WTC11 (cell line): ENCODE data around the gene TOGARAM2. TPM values are rescaled to one million over a fixed set of nuclear protein-coding genes. Genes with fewer than 3 reads are reported as not detected.

Experiments used
- ATAC-seq: fragments of 200-7000 bp; cut with Tn5 transposase; 2 replicates; pipeline ENCODE4 v1.10.0; 2021; ENCODE audit warnings: mild to moderate bottlenecking, moderate library complexity
- CTCF ChIA-PET: fragments of 300-600 bp; sonication (Branson Sonifier 250); formaldehyde crosslinking; loops from one replicate; lab custom pipeline; 2021; ENCODE audit warnings: antibody characterized with exemption; lab: Charles Lee
- POLR2A ChIA-PET: fragments of 350-600 bp; sonication (Branson Sonifier 250); formaldehyde crosslinking; loops from one replicate; lab custom pipeline; 2021; ENCODE audit warnings: antibody characterized with exemption; lab: Charles Lee
- DNase-seq: peaks from one replicate; pipeline ENCODE4 v3.0.0; 2021; ENCODE audit warnings: low spot score
- H3K27ac Mint-ChIP-seq: 2 replicates; pipeline ENCODE4 v1.8.0; 2021; ENCODE audit warnings: mixed read lengths
- H3K27me3 Mint-ChIP-seq: 2 replicates; pipeline ENCODE4 v1.8.0; 2021; ENCODE audit warnings: low read depth, mild to moderate bottlenecking, moderate library complexity, mixed read lengths
- H3K36me3 Mint-ChIP-seq: 2 replicates; pipeline ENCODE4 v1.8.0; 2021; ENCODE audit warnings: mixed read lengths
- H3K4me1 Mint-ChIP-seq: 2 replicates; pipeline ENCODE4 v1.8.0; 2022; ENCODE audit warnings: mixed read lengths
- H3K4me3 Mint-ChIP-seq: 2 replicates; pipeline ENCODE4 v1.8.0; 2021; ENCODE audit warnings: mild to moderate bottlenecking, moderate library complexity, mixed read lengths
- H3K9me3 Mint-ChIP-seq: 2 replicates; pipeline ENCODE4 v1.8.0; 2021; ENCODE audit warnings: mixed read lengths
- FOXP1 ChIP-seq: sonication (generic); formaldehyde crosslinking; IDR thresholded peaks from 2 replicates; pipeline ENCODE4 v1.8.0; 2022; ENCODE audit warnings: missing genetic modification reagents, mild to moderate bottlenecking, moderate library complexity, borderline replicate concordance
- MYBL2 ChIP-seq: sonication (generic); formaldehyde crosslinking; IDR thresholded peaks from 2 replicates; pipeline ENCODE4 v1.8.1; 2023; ENCODE audit warnings: mild to moderate bottlenecking, moderate library complexity, missing genetic modification reagents
- TEAD4 ChIP-seq: sonication (generic); formaldehyde crosslinking; IDR thresholded peaks from 2 replicates; pipeline ENCODE4 v1.8.0; 2022; ENCODE audit warnings: mild to moderate bottlenecking, missing genetic modification reagents
- ZNF232 ChIP-seq: sonication (generic); formaldehyde crosslinking; IDR thresholded peaks from 2 replicates; pipeline ENCODE4 v1.8.0; 2022; ENCODE audit warnings: mild to moderate bottlenecking, missing genetic modification reagents
- ZNF263 ChIP-seq: sonication (generic); formaldehyde crosslinking; IDR thresholded peaks from 2 replicates; pipeline ENCODE4 v1.8.1; 2022; ENCODE audit warnings: low read depth, mild to moderate bottlenecking, moderate library complexity, missing genetic modification reagents
- ZNF396 ChIP-seq: fragments of 250-450 bp; sonication (Bioruptor Pico); IDR thresholded peaks from 2 replicates; pipeline ENCODE4 v1.8.0; 2021; ENCODE audit warnings: mild to moderate bottlenecking, moderate library complexity, borderline replicate concordance
- total RNA-seq: library from RNA; stranded (reverse); gene quantifications from 3 replicates; pipeline ENCODE4 v1.2.3, GENCODE V29; 2021
- TF ChIP-seq, protein P1 (sequence below): sonication (generic); formaldehyde crosslinking; IDR thresholded peaks from 2 replicates; pipeline ENCODE4 v1.8.0; 2022; ENCODE audit warnings: mild to moderate bottlenecking, missing genetic modification reagents
- TF ChIP-seq, protein P2 (sequence below): sonication (generic); formaldehyde crosslinking; IDR thresholded peaks from 2 replicates; pipeline ENCODE4 v1.8.1; 2022; ENCODE audit warnings: mild to moderate bottlenecking, moderate library complexity, missing genetic modification reagents
- TF ChIP-seq, protein P3 (sequence below): sonication (generic); formaldehyde crosslinking; conservative IDR thresholded peaks from 2 replicates; pipeline ENCODE4 v1.8.1; 2022; ENCODE audit warnings: mild to moderate bottlenecking, missing genetic modification reagents
- TF ChIP-seq, protein P4 (sequence below): sonication (generic); formaldehyde crosslinking; IDR thresholded peaks from 2 replicates; pipeline ENCODE4 v1.8.0; 2022; ENCODE audit warnings: missing genetic modification reagents
- TF ChIP-seq, protein P5 (sequence below): sonication (generic); formaldehyde crosslinking; IDR thresholded peaks from 2 replicates; pipeline ENCODE4 v1.8.1; 2023; ENCODE audit warnings: mild to moderate bottlenecking, missing genetic modification reagents
- TF ChIP-seq, protein P6 (sequence below): sonication (generic); formaldehyde crosslinking; conservative IDR thresholded peaks from 2 replicates; pipeline ENCODE4 v1.8.1; 2023; ENCODE audit warnings: mild to moderate bottlenecking, low read depth, missing genetic modification reagents, moderate library complexity

The TOGARAM2 gene
- total RNA-seq, 1 experiment from 2014 or later: 1.0 TPM

DNA sequence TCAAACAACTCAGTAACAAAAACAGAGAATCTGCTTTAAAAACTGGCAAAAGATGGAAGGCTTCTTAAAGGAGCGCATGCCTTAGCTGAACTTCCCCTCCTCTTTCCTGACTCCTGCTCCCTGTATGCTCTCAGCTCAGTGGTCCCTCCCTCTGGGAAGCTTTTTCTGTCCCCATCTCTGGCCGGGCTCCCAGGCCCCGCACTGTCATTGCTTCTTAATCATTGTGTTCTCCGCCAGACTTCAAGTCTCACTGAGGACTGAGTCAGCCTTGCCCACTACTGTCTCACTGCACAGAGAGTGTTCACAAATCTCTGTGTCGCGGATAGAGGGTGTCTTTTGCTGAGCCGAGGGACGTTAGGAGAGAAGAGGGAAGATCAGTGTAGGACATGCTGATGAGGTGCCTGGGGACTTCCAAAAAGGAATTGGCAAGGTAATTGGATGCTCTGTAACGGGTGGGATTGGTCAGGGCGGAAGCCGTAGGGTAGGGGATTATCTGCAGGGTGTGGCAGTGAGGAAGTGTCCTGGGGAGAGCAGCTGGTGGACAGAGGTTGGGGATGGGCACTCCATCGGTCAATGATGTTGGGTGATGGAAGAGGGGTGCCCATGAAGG lies 16.2 kb downstream of the TOGARAM2 start (continued):
- TF ChIP-seq, protein P1, sequence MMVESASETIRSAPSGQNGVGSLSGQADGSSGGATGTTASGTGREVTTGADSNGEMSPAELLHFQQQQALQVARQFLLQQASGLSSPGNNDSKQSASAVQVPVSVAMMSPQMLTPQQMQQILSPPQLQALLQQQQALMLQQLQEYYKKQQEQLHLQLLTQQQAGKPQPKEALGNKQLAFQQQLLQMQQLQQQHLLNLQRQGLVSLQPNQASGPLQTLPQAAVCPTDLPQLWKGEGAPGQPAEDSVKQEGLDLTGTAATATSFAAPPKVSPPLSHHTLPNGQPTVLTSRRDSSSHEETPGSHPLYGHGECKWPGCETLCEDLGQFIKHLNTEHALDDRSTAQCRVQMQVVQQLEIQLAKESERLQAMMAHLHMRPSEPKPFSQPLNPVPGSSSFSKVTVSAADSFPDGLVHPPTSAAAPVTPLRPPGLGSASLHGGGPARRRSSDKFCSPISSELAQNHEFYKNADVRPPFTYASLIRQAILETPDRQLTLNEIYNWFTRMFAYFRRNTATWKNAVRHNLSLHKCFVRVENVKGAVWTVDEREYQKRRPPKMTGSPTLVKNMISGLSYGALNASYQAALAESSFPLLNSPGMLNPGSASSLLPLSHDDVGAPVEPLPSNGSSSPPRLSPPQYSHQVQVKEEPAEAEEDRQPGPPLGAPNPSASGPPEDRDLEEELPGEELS: no peak
- TF ChIP-seq MYBL2 (CRISPR knock-in tag) (no peak), TEAD4 (CRISPR knock-in tag) (no peak), ZNF263 (no peak), ZNF232 (CRISPR knock-in tag) (no peak)
- TF ChIP-seq, protein P2, sequence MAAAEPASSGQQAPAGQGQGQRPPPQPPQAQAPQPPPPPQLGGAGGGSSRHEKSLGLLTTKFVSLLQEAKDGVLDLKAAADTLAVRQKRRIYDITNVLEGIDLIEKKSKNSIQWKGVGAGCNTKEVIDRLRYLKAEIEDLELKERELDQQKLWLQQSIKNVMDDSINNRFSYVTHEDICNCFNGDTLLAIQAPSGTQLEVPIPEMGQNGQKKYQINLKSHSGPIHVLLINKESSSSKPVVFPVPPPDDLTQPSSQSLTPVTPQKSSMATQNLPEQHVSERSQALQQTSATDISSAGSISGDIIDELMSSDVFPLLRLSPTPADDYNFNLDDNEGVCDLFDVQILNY (CRISPR knock-in tag): no peak
- TF ChIP-seq, protein P3, sequence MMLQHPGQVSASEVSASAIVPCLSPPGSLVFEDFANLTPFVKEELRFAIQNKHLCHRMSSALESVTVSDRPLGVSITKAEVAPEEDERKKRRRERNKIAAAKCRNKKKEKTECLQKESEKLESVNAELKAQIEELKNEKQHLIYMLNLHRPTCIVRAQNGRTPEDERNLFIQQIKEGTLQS: no peak

DNA sequence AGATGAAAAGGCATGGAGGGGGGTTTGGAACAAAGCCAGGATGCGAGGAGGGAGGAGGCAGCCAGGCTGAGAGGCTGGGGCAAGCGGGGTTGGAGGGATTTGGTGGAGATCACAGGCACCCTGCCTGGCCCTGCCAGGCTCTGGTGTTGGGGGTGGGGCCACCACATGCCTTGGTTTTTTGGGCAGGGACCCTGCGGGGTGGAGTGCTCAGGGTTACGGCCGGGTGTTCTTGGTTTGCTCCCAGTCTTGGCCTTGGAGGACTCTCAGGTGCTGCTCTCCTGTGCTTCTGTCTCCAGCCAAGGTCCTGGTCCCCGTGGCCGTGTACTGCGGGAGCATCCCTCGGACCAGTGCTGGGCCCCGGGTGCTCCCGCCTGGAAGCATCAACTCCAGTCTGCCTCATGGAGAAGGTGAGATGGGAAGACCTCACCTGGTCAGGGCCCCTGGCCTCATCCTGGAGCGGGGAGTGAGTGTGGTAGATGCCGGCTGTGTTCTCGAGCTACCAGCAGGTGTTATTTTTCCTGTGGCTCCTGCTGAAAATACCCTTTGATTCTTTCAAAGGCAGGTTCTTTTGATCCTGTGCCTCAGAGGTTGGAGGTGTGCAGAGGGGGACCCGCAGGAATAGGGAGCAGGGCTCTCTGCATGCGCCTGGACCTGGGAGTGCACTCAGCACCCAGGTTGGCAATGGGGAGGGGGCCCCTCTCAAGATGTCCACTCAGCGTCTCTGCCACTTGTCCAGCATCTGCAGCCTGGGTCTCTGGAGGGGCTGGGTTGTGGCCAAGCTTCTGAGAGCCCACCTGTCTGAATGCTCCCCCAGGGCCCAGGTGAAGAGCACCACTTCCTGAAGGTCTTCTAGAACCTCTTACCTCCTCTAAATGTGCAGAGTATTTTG lies 17.0 kb downstream of the TOGARAM2 start:
- Mint-ChIP-seq H3K36me3 (no peaks in the 10 kb centered on the region), H3K9me3 (no peaks in the 10 kb centered on the region), H3K4me3 (no peak overlapping the region), H3K4me1 (peaks cover 8% of the 10 kb centered on the region), H3K27me3 (no peaks in the 10 kb centered on the region), H3K27ac (no peak overlapping the region)
- TF ChIP-seq, protein P4, sequence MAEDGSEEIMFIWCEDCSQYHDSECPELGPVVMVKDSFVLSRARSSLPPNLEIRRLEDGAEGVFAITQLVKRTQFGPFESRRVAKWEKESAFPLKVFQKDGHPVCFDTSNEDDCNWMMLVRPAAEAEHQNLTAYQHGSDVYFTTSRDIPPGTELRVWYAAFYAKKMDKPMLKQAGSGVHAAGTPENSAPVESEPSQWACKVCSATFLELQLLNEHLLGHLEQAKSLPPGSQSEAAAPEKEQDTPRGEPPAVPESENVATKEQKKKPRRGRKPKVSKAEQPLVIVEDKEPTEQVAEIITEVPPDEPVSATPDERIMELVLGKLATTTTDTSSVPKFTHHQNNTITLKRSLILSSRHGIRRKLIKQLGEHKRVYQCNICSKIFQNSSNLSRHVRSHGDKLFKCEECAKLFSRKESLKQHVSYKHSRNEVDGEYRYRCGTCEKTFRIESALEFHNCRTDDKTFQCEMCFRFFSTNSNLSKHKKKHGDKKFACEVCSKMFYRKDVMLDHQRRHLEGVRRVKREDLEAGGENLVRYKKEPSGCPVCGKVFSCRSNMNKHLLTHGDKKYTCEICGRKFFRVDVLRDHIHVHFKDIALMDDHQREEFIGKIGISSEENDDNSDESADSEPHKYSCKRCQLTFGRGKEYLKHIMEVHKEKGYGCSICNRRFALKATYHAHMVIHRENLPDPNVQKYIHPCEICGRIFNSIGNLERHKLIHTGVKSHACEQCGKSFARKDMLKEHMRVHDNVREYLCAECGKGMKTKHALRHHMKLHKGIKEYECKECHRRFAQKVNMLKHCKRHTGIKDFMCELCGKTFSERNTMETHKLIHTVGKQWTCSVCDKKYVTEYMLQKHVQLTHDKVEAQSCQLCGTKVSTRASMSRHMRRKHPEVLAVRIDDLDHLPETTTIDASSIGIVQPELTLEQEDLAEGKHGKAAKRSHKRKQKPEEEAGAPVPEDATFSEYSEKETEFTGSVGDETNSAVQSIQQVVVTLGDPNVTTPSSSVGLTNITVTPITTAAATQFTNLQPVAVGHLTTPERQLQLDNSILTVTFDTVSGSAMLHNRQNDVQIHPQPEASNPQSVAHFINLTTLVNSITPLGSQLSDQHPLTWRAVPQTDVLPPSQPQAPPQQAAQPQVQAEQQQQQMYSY: no peak
- TF ChIP-seq FOXP1 (CRISPR knock-in tag): no peak
- no peak for TF ChIP-seq ZNF396
- TF ChIP-seq, protein P5, sequence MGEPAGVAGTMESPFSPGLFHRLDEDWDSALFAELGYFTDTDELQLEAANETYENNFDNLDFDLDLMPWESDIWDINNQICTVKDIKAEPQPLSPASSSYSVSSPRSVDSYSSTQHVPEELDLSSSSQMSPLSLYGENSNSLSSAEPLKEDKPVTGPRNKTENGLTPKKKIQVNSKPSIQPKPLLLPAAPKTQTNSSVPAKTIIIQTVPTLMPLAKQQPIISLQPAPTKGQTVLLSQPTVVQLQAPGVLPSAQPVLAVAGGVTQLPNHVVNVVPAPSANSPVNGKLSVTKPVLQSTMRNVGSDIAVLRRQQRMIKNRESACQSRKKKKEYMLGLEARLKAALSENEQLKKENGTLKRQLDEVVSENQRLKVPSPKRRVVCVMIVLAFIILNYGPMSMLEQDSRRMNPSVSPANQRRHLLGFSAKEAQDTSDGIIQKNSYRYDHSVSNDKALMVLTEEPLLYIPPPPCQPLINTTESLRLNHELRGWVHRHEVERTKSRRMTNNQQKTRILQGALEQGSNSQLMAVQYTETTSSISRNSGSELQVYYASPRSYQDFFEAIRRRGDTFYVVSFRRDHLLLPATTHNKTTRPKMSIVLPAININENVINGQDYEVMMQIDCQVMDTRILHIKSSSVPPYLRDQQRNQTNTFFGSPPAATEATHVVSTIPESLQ (CRISPR knock-in tag): no peak
- TF ChIP-seq, protein P6, sequence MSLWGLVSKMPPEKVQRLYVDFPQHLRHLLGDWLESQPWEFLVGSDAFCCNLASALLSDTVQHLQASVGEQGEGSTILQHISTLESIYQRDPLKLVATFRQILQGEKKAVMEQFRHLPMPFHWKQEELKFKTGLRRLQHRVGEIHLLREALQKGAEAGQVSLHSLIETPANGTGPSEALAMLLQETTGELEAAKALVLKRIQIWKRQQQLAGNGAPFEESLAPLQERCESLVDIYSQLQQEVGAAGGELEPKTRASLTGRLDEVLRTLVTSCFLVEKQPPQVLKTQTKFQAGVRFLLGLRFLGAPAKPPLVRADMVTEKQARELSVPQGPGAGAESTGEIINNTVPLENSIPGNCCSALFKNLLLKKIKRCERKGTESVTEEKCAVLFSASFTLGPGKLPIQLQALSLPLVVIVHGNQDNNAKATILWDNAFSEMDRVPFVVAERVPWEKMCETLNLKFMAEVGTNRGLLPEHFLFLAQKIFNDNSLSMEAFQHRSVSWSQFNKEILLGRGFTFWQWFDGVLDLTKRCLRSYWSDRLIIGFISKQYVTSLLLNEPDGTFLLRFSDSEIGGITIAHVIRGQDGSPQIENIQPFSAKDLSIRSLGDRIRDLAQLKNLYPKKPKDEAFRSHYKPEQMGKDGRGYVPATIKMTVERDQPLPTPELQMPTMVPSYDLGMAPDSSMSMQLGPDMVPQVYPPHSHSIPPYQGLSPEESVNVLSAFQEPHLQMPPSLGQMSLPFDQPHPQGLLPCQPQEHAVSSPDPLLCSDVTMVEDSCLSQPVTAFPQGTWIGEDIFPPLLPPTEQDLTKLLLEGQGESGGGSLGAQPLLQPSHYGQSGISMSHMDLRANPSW (CRISPR knock-in tag): no peak
- ChIA-PET POLR2A (no interaction called here), CTCF (no interaction called here)
- ATAC-seq (no peak), DNase-seq (no peak)
